Panc1 (cell line): ENCODE measurements around the gene AMPH. TPM values are rescaled to one million over a fixed set of nuclear protein-coding genes. Genes with fewer than 3 reads are reported as not detected.

ENCODE experiments used
- ATAC-seq: fragments of 200-7000 bp; cut with Tn5 transposase; 2 replicates; pipeline ENCODE4 v1.9.1; 2020; ENCODE audit warnings: mild to moderate bottlenecking, moderate library complexity
- BruUV-seq: library from RNA; stranded (reverse); fragments of 400-500 nt; replicated peaks from 2 replicates; lab custom pipeline; 2021; lab: Mats Ljungman, UMichigan
- CTCF ChIA-PET: fragments of 300-600 bp; sonication (Branson Sonifier 250); formaldehyde crosslinking; loops from one replicate; lab custom pipeline; 2022; ENCODE audit warnings: antibody characterized with exemption; lab: Charles Lee
- POLR2A ChIA-PET: fragments of 300-600 bp; sonication (Branson Sonifier 250); formaldehyde crosslinking; loops from one replicate; lab custom pipeline; 2022; ENCODE audit warnings: antibody characterized with exemption; lab: Charles Lee
- DNase-seq: peaks from one replicate; pipeline ENCODE4 v3.0.0-alpha.2; 2010; ENCODE audit warnings: low read depth, low spot score
- H3K27ac ChIP-seq: 2 replicates; pipeline ENCODE4 v1.5.1; 2011; ENCODE audit warnings: mild to moderate bottlenecking, low read length, inconsistent platforms
- H3K27me3 ChIP-seq: fragments of 200-500 bp; sonication (Bioruptor generic); 2 replicates; pipeline ENCODE4 v1.6.0; 2014; ENCODE audit warnings: low read length, inconsistent platforms; ENCODE audit not compliant: control insufficient read depth, insufficient read depth
- H3K36me3 ChIP-seq: fragments of 200-500 bp; sonication (Bioruptor generic); 2 replicates; pipeline ENCODE4 v1.5.1; 2014; ENCODE audit warnings: inconsistent platforms, mild to moderate bottlenecking, low read length, moderate library complexity; ENCODE audit not compliant: control insufficient read depth, insufficient read depth
- H3K4me1 ChIP-seq: 2 replicates; pipeline ENCODE4 v1.5.1; 2011; ENCODE audit warnings: inconsistent platforms, mild to moderate bottlenecking, low read length, moderate library complexity; ENCODE audit not compliant: control insufficient read depth, insufficient read depth
- H3K4me3 ChIP-seq, 2 experiments: 2 replicates each; pipeline ENCODE4 v1.5.1; 2011 to 2012; ENCODE audit warnings: low read depth in 2 of 2, low read length in 2 of 2, mild to moderate bottlenecking in 2 of 2, inconsistent platforms in 1 of 2, moderate library complexity in 1 of 2
- H3K9me3 ChIP-seq: fragments of 200-500 bp; sonication (Bioruptor generic); 2 replicates; pipeline ENCODE4 v1.5.1; 2014; ENCODE audit warnings: low read depth, mild to moderate bottlenecking, inconsistent platforms, low read length, moderate library complexity; ENCODE audit not compliant: control insufficient read depth, insufficient read depth
- POLR2AphosphoS5 ChIP-seq: IDR thresholded peaks from 2 replicates; pipeline ENCODE4 v1.6.1; 2012; ENCODE audit warnings: mild to moderate bottlenecking, low read depth, low read length, moderate library complexity
- SIN3A ChIP-seq: IDR thresholded peaks from 2 replicates; pipeline ENCODE4 v1.6.1; 2012; ENCODE audit warnings: low read depth, mild to moderate bottlenecking, low read length, moderate library complexity, borderline replicate concordance; ENCODE audit not compliant: insufficient read depth
- TCF7L2 ChIP-seq: IDR thresholded peaks from 2 replicates; pipeline ENCODE4 v1.6.1; 2011; ENCODE audit warnings: mild to moderate bottlenecking, low read depth, low read length, inconsistent platforms
- in situ Hi-C: cut with HindIII; loops from 2 replicates; pipeline ENCODE4 v1.10.0; 2016; ENCODE audit warnings: low sequenced_read_pairs, low pct_unique_long_range_greater_than_20kb
- intact Hi-C: fragments of 100-400 bp; cut with micrococcal nuclease; formaldehyde crosslinking; loops from one replicate; pipeline ENCODE4 v1.10.0; 2022; ENCODE audit not compliant: unreplicated experiment
- total RNA-seq: library from RNA; stranded (reverse); gene quantifications from one replicate; pipeline ENCODE4 v1.2.1, GENCODE V29; 2021; ENCODE audit not compliant: unreplicated experiment
- TF ChIP-seq, protein P1 (sequence below): fragments of 450-650 bp; IDR thresholded peaks from 2 replicates; pipeline ENCODE4 v1.5.1; 2017; ENCODE audit warnings: mild to moderate bottlenecking
- TF ChIP-seq, protein P2 (sequence below), 2 experiments: IDR thresholded peaks; 2 replicates each; pipeline ENCODE4 v1.6.1; 2011 to 2012; ENCODE audit warnings: low read depth in 2 of 2, control low read depth in 1 of 2, low read length in 1 of 2, mild to moderate bottlenecking in 1 of 2, moderate library complexity in 1 of 2; ENCODE audit not compliant: insufficient read depth in 1 of 2

Gene AMPH
- total RNA-seq, 1 experiment from 2014 or later = not detected

DNA sequence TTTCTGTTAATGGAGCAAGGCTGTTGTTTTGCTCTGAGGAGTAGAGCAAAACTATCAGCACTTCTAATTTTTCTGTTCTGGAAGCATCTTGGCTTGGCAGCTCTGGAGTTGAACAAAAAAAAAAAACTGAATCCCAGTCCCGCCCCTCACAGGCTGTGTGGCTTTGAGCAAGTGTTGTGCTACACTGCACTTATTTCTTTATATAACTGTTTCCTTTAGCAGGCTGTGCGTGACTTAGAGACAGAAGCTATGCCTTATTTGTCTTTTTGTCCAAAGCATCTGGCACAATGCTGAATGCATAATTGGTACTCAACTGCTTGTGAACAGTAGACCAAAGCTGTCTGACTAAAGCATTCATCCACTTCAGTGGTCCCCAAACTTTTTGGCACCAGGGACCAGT, 96.1 kb downstream of the AMPH start:
- CTCF ChIA-PET = no interaction called here
- Histone ChIP-seq H3K9me3 (no peaks in the 10 kb centered on the region), H3K4me1 (no peaks in the 10 kb centered on the region), H3K27ac (no peak overlapping the region), H3K27me3 (no peaks in the 10 kb centered on the region), H3K4me3 (no peak overlapping the region), H3K36me3 (no peaks in the 10 kb centered on the region)
- intact Hi-C loops (no loop called here), in situ Hi-C loops (no loop called here)
- TF ChIP-seq, protein P1, sequence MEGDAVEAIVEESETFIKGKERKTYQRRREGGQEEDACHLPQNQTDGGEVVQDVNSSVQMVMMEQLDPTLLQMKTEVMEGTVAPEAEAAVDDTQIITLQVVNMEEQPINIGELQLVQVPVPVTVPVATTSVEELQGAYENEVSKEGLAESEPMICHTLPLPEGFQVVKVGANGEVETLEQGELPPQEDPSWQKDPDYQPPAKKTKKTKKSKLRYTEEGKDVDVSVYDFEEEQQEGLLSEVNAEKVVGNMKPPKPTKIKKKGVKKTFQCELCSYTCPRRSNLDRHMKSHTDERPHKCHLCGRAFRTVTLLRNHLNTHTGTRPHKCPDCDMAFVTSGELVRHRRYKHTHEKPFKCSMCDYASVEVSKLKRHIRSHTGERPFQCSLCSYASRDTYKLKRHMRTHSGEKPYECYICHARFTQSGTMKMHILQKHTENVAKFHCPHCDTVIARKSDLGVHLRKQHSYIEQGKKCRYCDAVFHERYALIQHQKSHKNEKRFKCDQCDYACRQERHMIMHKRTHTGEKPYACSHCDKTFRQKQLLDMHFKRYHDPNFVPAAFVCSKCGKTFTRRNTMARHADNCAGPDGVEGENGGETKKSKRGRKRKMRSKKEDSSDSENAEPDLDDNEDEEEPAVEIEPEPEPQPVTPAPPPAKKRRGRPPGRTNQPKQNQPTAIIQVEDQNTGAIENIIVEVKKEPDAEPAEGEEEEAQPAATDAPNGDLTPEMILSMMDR = peak; percentile 16; the same call in 1 of the 2 replicates
- no peak for TF ChIP-seq POLR2AphosphoS5
- TF ChIP-seq, protein P2, sequence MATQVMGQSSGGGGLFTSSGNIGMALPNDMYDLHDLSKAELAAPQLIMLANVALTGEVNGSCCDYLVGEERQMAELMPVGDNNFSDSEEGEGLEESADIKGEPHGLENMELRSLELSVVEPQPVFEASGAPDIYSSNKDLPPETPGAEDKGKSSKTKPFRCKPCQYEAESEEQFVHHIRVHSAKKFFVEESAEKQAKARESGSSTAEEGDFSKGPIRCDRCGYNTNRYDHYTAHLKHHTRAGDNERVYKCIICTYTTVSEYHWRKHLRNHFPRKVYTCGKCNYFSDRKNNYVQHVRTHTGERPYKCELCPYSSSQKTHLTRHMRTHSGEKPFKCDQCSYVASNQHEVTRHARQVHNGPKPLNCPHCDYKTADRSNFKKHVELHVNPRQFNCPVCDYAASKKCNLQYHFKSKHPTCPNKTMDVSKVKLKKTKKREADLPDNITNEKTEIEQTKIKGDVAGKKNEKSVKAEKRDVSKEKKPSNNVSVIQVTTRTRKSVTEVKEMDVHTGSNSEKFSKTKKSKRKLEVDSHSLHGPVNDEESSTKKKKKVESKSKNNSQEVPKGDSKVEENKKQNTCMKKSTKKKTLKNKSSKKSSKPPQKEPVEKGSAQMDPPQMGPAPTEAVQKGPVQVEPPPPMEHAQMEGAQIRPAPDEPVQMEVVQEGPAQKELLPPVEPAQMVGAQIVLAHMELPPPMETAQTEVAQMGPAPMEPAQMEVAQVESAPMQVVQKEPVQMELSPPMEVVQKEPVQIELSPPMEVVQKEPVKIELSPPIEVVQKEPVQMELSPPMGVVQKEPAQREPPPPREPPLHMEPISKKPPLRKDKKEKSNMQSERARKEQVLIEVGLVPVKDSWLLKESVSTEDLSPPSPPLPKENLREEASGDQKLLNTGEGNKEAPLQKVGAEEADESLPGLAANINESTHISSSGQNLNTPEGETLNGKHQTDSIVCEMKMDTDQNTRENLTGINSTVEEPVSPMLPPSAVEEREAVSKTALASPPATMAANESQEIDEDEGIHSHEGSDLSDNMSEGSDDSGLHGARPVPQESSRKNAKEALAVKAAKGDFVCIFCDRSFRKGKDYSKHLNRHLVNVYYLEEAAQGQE (IDR thresholded peaks at IDR 0.05; ENCODE audit: insufficient read depth in 1 of 2, low read depth in 2 of 2, low read length in 1 of 2) = no peak
- DNase-seq (no peak), ATAC-seq (no peak)
- no TSS peak for BruUV-seq
- POLR2A ChIA-PET = no interaction called here

DNA sequence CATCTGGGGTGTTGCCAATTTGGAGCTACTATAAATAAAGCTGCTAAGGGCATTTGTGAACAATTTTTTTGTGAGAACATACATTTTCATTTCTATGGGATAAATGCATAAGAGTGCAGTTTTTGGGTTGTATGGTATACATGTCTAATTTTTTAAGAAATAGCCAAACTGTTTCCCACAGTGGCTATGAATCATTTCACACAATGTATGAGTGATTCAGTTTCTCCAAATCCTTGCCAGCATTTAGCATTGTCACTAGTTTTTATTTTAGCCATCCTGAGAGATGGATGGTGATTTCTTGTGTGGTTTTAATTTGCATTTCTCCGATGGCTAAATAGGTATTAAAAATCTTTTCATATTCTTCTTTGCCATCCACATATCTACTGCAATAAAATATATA, 105.3 kb downstream of the AMPH start:
- Histone ChIP-seq H3K36me3 (no peaks in the 10 kb centered on the region), H3K9me3 (no peaks in the 10 kb centered on the region), H3K4me3 (no peak overlapping the region), H3K27ac (no peak overlapping the region), H3K27me3 (no peaks in the 10 kb centered on the region), H3K4me1 (no peaks in the 10 kb centered on the region)
- in situ Hi-C loops = no loop called here
- no TSS peak for BruUV-seq
- intact Hi-C loops = no loop called here
- ATAC-seq (no peak), DNase-seq (no peak)
- TF ChIP-seq, protein P2 (IDR thresholded peaks at IDR 0.05; ENCODE audit: insufficient read depth in 1 of 2, low read depth in 2 of 2, low read length in 1 of 2) = no peak
- TF ChIP-seq SIN3A (no peak), POLR2AphosphoS5 (no peak), TCF7L2 (no peak)
- TF ChIP-seq, protein P1 = no peak
- ChIA-PET POLR2A (no interaction called here), CTCF (no interaction called here)
